NCI-H69 (cell line): ENCODE data around the gene NCKAP1.
A peak's percentile ranks its signal among the peaks of the same experiment; 100 is the strongest.

Source experiments
- DNase-seq: peaks from one replicate; lab custom pipeline; 2025; lab: John Stamatoyannopoulos, UW

Gene NCKAP1

GRCh38 chr2:182866461-182867406 lies 171.5 kb downstream of the NCKAP1 start, which contains the start of gene FRZB:
Gene FRZB (minus strand): TSS chr2:182866637. CDS start chr2:182866552, 85 bp downstream.
- peak; percentile 81 for DNase-seq

GRCh38 chr2:182866095-182866460 lies 172.2 kb downstream of the NCKAP1 start:
- DNase-seq = peak; percentile 59

DNA sequence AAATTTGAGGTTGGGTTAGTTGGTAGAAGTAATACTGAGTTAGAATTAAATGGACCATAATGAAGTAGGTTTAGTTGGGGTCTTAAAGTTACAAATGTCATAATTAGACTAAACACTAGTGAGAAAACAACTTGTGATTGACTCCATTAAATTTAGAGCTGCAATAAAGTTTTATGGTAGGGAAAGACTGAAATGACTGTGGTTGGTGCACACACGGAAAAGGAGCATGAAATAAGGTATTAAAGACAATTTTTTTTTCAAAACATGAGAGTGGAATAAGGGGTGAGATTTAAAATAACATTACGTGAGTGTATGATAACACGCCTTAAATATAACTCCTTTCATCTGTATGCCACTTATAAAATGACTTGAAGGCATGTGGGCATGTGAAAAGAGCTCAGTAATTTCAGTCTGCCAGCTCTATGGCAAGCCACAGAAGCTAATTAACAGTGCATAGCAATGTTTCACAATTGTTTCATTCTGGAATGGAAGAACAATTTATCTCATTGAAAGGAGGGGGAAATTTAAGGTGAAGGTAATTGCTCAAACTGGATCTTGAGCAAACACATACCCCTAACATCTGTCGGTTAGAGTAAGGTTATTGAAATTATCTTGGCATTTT lies 173.2 kb downstream of the NCKAP1 start:
- peak; percentile 69 for DNase-seq

DNA sequence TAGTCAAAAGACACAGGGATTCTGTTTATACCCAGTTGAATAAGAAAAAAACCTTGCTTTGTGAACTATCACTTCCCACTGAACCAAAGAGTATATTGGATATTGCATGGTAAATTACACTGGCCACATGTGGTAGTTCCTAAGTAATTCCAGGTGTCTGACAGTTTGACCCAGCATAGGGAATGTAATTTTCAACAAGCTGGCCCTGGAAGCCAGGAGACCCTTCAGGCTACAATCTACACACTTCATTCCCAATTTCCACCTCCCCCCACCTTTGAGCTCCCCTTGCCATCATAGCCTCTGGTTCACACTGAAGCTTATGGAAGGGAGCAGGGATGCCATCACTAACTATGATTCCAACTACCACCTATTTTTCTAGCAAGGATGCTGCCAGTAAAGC lies 174.6 kb downstream of the NCKAP1 start:
- DNase-seq = peak; percentile 1

DNA sequence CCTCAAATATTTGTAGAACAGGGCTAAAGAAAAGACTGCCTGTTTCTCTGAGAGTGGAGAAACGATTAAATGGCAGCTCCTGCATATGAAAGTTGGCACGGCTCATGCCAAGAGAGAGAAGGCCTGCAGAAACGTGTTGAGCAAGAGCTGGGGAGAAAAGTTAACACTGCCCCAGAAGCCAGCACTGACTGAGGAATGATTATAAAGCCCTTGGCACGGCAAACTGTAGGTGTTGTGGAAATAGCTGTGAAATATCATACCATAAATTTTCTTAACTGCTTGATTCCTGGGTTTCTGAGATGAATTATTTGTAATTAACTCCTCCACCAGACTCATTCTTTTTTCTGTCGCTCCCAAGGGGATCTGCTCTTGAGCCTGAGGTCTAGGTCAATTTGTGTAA lies 176.2 kb downstream of the NCKAP1 start:
- DNase-seq = peak; percentile 42

DNA sequence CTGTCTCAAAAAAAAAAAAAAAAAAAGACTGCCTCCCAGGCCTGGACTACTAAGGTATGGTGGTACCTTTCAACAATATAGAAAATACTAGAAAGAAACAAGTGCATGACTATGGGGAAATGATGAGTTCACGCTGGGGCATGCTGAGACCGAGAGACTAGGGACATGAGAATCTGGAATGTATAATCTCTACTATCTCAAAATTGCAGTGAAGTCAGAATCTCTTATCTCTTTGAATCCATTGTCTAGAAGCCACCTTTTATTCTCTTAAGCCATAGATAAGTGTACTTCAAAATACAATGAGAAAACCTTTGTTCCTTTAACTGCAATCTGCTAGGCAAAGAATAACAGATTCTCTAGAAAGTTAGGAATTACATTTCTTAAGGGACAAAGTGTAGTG lies 177.4 kb downstream of the NCKAP1 start:
- no peak for DNase-seq
